ENCODE results near the gene GPX8.

The GPX8 gene

DNA sequence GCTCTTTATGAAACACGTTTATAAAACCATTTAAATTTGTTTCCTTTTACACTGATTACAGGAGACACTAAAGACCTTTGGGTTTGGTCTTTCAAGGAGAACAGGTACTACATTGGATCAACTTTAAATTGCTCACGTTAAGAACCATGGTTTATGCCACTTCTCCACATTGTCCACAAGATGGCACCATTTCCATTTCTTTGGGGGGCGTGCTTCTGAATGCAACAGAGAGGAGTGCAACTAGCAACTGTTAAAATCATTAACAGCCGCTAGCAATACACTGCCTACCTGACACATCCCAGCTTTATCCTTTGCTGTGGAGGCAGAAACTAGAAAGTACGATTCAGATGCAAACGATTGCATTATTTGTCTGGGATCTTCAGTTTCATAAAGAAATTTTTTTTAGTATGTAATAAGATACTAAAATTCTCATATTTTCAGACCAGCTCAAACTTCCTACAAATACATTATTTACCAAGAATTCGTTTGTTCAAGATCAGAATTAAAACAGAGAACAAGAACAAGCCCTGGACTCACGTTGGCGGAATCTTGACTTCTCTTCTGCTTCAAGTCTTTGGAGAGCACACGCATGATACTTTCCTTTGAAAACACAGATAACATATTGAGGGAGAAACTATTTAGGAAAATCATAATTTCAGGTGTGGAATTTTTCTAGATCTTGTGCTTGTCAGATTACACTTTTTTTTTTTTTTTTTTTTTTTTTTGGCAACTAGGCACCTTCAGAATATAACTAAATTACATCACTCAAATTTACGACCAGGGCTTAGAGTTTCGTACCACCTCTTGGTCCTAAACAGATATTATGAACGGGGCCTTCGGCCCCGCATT is 12.3 kb downstream of the GPX8 start:
- peak overlapping the region; percentile 53 for H3K4me3 ChIP-seq (ENCODE audit: low read depth, low read length)
- TF ChIP-seq, protein P1, sequence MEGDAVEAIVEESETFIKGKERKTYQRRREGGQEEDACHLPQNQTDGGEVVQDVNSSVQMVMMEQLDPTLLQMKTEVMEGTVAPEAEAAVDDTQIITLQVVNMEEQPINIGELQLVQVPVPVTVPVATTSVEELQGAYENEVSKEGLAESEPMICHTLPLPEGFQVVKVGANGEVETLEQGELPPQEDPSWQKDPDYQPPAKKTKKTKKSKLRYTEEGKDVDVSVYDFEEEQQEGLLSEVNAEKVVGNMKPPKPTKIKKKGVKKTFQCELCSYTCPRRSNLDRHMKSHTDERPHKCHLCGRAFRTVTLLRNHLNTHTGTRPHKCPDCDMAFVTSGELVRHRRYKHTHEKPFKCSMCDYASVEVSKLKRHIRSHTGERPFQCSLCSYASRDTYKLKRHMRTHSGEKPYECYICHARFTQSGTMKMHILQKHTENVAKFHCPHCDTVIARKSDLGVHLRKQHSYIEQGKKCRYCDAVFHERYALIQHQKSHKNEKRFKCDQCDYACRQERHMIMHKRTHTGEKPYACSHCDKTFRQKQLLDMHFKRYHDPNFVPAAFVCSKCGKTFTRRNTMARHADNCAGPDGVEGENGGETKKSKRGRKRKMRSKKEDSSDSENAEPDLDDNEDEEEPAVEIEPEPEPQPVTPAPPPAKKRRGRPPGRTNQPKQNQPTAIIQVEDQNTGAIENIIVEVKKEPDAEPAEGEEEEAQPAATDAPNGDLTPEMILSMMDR (IDR thresholded peaks at IDR 0.05; ENCODE audit: control insufficient read depth, extremely low read depth, insufficient read depth), result peak; percentile 91
- peak; percentile 70 for DNase-seq (ENCODE audit: low read depth)

DNA sequence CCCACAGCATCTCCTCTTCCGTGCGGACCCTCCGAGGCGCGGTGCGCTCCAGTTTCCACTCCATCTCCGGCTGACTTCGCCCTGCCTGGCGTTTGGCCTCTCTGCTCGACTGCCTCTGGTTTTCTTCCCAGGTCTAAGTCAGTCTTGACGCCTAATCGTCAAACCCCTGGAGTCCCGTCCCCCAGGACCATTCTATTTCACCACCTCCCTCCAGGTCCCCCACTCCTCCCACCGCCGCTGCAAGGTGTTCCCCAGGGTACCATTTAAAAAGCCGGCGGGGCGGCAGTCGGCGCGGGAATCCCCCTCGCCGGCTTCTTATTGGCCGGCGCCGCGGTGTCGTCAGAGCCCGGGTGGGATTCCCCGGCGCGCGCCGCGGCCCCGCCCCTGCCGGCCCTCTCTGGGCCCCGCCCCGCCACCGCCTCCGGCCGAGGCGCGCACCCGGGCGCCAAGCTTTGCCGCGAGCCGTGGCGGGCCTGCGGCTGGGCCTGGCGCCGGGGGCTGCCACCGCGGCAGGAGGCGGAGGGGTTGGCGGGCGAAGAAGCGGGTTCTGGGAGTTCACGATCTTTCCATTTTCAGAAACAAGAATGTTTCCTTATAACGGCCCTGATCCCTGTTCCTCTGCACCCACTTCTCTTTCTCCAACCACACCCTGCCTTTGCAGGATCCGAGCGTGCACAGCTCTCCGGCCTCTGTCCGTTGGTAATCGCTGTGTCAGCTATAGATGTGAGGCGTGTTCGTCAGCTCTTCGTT is 13.1 kb downstream of the GPX8 start, which contains the start of gene CDC20B:
Gene CDC20B, minus strand, starts transcription at position 241 of the 750 bp plus-strand sequence. Its CDS starts 177 bp downstream, at position 64.
- TF ChIP-seq, protein P1 (IDR thresholded peaks at IDR 0.05; ENCODE audit: control insufficient read depth, extremely low read depth, insufficient read depth), result no peak
- H3K4me3 ChIP-seq (ENCODE audit: low read depth, low read length), result peak within 1 kb of the TSS; percentile 53
- no peak for DNase-seq (ENCODE audit: low read depth)

DNA sequence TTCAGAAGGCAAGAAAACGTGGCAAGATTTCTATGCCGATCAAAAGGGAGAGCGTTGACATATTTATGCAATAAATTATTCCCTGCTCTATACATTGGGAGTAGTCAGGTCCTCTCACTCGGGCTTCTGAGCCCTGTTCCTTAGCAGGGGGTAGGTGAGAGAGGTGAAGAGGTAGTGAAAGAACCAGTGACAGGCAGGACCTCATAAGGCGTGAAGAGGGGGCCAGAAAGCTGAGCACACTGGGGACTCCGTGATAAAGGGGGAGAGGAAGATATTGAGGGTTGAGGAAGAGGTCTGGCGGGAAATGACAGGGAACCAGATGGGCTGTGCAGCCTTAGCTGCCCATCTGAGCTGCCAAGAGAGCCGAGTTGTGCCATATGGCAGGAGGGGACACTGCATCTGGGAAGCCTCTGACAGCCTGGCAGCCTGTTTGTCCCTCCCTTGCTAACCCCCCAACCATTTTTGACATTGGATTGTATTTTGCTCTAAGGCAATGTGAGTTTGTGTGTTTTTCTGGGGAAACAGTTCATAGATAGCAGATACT is 13.8 kb downstream of the GPX8 start:
- H3K4me3 ChIP-seq (ENCODE audit: low read depth, low read length), result peak overlapping the region; percentile 50
- no peak for DNase-seq (ENCODE audit: low read depth)
- TF ChIP-seq, protein P1 (IDR thresholded peaks at IDR 0.05; ENCODE audit: control insufficient read depth, extremely low read depth, insufficient read depth), result no peak

DNA sequence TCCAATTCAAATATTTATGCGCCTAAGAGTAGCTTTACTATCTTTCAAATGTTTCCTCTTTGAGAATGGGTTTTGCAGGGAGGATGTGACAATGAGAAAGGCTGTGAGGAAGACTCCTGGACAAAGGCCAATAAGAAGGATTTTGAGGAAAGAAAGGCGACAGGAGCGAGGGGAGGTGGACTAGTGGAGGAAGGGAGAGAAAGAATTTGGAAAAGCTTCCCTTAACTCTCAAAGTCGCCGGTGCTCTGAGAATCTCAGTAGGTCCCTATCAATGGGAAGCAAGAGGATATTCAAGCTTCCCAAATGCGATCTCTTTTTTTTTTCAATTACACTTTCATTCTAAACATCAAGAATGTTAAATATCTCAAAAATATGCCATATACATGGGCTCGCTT is 15.8 kb downstream of the GPX8 start:
- no peak for DNase-seq (ENCODE audit: low read depth)
- peak overlapping the region; percentile 37 for H3K4me3 ChIP-seq (ENCODE audit: low read depth, low read length)
- TF ChIP-seq, protein P1 (IDR thresholded peaks at IDR 0.05; ENCODE audit: control insufficient read depth, extremely low read depth, insufficient read depth), result no peak

DNA sequence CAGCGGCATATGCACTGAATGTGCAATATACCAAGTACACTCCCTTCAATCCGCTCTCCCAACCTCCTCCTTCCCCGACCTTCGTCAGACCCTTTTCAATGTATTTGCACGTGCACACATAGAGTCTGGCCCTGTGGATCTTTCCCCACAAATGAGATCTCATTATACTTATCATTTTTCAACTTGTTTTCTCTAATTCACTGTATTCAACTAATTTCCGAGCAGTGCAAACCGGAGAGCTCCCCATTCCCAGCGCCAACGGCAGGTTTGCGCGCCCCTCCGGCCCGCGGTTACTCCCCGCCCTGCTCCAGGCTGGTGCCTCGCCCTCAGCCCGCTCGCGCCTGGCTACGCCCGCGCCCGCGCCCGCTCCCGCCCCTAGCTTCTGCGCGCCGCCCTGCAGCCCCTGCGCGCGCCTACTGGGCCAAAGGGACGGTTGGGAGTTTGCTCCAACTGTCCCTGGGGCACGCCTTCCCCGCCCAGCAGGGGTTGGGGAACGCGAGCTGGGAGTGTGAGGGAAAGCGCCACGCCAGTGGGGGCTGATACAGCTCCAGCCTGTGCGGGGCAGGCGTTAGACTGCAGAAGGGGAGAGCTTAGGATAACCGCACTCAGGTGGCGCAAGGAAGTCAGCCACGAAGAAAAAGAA is 16.3 kb downstream of the GPX8 start:
- TF ChIP-seq, protein P1 (IDR thresholded peaks at IDR 0.05; ENCODE audit: control insufficient read depth, extremely low read depth, insufficient read depth), result no peak
- no peak for DNase-seq (ENCODE audit: low read depth)
- H3K4me3 ChIP-seq (ENCODE audit: low read depth, low read length), result peak overlapping the region; percentile 37

DNA sequence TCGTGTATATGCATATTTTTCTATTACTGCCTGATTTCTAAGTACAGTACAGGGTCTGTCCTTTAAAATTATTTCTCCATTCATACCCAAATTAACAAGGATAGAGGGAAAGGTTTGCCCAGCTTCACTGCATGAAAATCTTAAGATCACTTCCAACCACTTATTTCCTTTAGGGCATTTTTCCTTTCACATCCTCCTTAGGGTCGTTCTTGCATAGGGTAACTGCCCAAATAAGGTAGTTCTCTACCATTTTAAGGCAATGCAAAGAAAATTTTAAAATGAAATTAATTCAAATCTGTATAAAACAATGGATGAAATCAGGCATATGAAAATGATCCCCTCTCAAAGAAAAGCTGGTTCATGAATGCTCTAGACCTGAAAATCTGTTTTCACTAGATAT is 17.1 kb downstream of the GPX8 start:
- no peak overlapping the region for H3K4me3 ChIP-seq (ENCODE audit: low read depth, low read length)
- TF ChIP-seq, protein P1 (IDR thresholded peaks at IDR 0.05; ENCODE audit: control insufficient read depth, extremely low read depth, insufficient read depth), result no peak
- DNase-seq (ENCODE audit: low read depth), result no peak
